Ovary (tissue), 9 donors: ENCODE data around the gene ATG16L2. TPM values are rescaled to one million over a fixed set of nuclear protein-coding genes. Genes with fewer than 3 reads are reported as not detected.
"Not testable (repeated sequence)": the region's sequence is repeated elsewhere in the genome, so short reads cannot be mapped to it uniquely, and the experiment has no call there.

Experiments
- DNase-seq, 5 donors: peaks; one replicate each; pipeline ENCODE4 v3.0.0-alpha.2; 2019 to 2020
- H3K27ac ChIP-seq, 2 donors: fragments of 200-600 bp; one replicate each; pipeline versions ENCODE4 v1.5.1 to v1.8.0; 2019 to 2022
- H3K27me3 ChIP-seq: fragments of 200-600 bp; one replicate; pipeline ENCODE4 v1.8.0; 2022
- H3K36me3 ChIP-seq: fragments of 200-600 bp; sonication (generic); one replicate; pipeline ENCODE4 v1.5.1; 2019
- H3K4me1 ChIP-seq: one replicate; pipeline ENCODE4 v1.8.1; 2013; ENCODE audit warnings: mild to moderate bottlenecking, moderate library complexity; ENCODE audit not compliant: insufficient read depth
- H3K4me3 ChIP-seq: fragments of 200-600 bp; sonication (generic); one replicate; pipeline ENCODE4 v1.5.1; 2017
- H3K9me3 ChIP-seq, 2 donors: fragments of 200-600 bp in 1 of 2; sonication (generic) in 1 of 2; one replicate each; pipeline versions ENCODE4 v1.5.1 to v1.8.1; 2013 to 2019; ENCODE audit warnings: mild to moderate bottlenecking in 1 of 2, moderate library complexity in 1 of 2
- EP300 ChIP-seq: sonication (generic); formaldehyde crosslinking; IDR thresholded peaks from one replicate; pipeline ENCODE4 v1.6.1; 2017; ENCODE audit warnings: antibody characterized with exemption
- POLR2A ChIP-seq: fragments of 450-650 bp; IDR thresholded peaks from one replicate; pipeline ENCODE4 v1.6.1; 2017; ENCODE audit warnings: antibody characterized with exemption, mild to moderate bottlenecking, moderate library complexity
- WGBS, 3 donors: extraction: QIAGEN DNeasy Blood & Tissue Kit in 1 of 3; methylation state at CpG; one replicate each; pipeline versions ENCODE4 v1.1.5 to v1.1.7; 2013 to 2017; 5-methylcytosine and 5-hydroxymethylcytosine counted together
- intact Hi-C, 4 donors: fragments of 100-400 bp; cut with DNase I; formaldehyde crosslinking; loops; one replicate each; pipeline versions ENCODE4 v1.11.0 to v1.15.1; 2022 to 2023
- polyA plus RNA-seq, 2 donors: library from polyadenylated mRNA; stranded (reverse); fragments of 200-250 nt in 1 of 2; fragments of 350-450 nt in 1 of 2; fragmentation: Illumina TruSeq in 1 of 2; extraction: RNeasy Lipid Tissue Mini Kit (QIAGEN cat#74804) in 1 of 2; gene quantifications; one replicate each; pipeline ENCODE4 v1.2.3, GENCODE V29; 2013 to 2014
- total RNA-seq, 7 donors: library from RNA; depleted of rRNA in 2 of 7; stranded (reverse); fragments of >200 nt in 2 of 7; fragmentation: NEBNext Ultra II Directional in 3 of 7; extraction: Animal tissue kit (Norgen Biotek cat#: 25700) in 3 of 7; gene quantifications; one replicate each; pipeline versions ENCODE4 v1.1.0 to v1.2.4, GENCODE V29; 2016 to 2023
- TF ChIP-seq, protein P1 (sequence below), 3 donors: fragments of 450-650 bp in 2 of 3; fragments of 200-600 bp in 1 of 3; IDR thresholded peaks; one replicate each; pipeline versions ENCODE4 v1.5.1 to v1.8.0; 2016 to 2022; ENCODE audit warnings: antibody characterized with exemption in 3 of 3, mild to moderate bottlenecking in 1 of 3
- donor health status: DM: no; HTN: no; CAD: no; lungs with moderate emphysema.
- donor health status: DM: no; HTN: no; CAD: no.
- donor health status: Bipolar disorder and iron deficiency.
- donor health status: DM: yes; HTN: yes; CAD: no.
- donor health status: DM: no; HTN: no; CAD: no.
- donor health status: DM: yes; HTN: yes; CAD: no.

The ATG16L2 gene
- total and polyA plus RNA-seq, 9 donors, result 21.8 to 42.3 (median 30.3) TPM

- no peaks in the 10 kb centered on the region for H3K36me3 ChIP-seq
- H3K9me3 ChIP-seq, result no peaks in the 10 kb centered on the region
- no peaks in the 10 kb centered on the region for H3K27me3 ChIP-seq
- DNase-seq, result no peak
- no peak overlapping the region for H3K27ac ChIP-seq
- H3K4me1 ChIP-seq, result peaks cover 5% of the 10 kb centered on the region
- intact Hi-C loops, result no loop called here
- no peak overlapping the region for H3K4me3 ChIP-seq
- TF ChIP-seq, protein P1, sequence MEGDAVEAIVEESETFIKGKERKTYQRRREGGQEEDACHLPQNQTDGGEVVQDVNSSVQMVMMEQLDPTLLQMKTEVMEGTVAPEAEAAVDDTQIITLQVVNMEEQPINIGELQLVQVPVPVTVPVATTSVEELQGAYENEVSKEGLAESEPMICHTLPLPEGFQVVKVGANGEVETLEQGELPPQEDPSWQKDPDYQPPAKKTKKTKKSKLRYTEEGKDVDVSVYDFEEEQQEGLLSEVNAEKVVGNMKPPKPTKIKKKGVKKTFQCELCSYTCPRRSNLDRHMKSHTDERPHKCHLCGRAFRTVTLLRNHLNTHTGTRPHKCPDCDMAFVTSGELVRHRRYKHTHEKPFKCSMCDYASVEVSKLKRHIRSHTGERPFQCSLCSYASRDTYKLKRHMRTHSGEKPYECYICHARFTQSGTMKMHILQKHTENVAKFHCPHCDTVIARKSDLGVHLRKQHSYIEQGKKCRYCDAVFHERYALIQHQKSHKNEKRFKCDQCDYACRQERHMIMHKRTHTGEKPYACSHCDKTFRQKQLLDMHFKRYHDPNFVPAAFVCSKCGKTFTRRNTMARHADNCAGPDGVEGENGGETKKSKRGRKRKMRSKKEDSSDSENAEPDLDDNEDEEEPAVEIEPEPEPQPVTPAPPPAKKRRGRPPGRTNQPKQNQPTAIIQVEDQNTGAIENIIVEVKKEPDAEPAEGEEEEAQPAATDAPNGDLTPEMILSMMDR (IDR thresholded peaks at IDR 0.05), result no peak
- TF ChIP-seq POLR2A (no peak), EP300 (no peak)
- WGBS, 3 donors, result 58 to 76% (median 67%) methylated on average over 3 of the region's 3 CpGs
Observed at GRCh38 chr11:72856065-72856464, 41.9 kb downstream of the ATG16L2 start.

- H3K4me1 ChIP-seq, result peaks cover 5% of the 10 kb centered on the region
- H3K27me3 ChIP-seq, result no peaks in the 10 kb centered on the region
- WGBS, 3 donors, result 14 to 18% (median 15%) methylated on average over 3 of the region's 3 CpGs
- H3K36me3 ChIP-seq, result no peaks in the 10 kb centered on the region
- no peak overlapping the region for H3K27ac ChIP-seq
- TF ChIP-seq, protein P1 (IDR thresholded peaks at IDR 0.05), result no peak
- no peak for TF ChIP-seq POLR2A
- no peak for TF ChIP-seq EP300
- intact Hi-C loops, result no loop called here
- H3K9me3 ChIP-seq, result no peaks in the 10 kb centered on the region
- DNase-seq, result no peak
- H3K4me3 ChIP-seq, result no peak overlapping the region
Observed at GRCh38 chr11:72856551-72857345, 42.5 kb downstream of the ATG16L2 start.

- H3K27ac ChIP-seq, result not testable (repeated sequence)
Observed at GRCh38 chr11:72858267-72858666, 44.1 kb downstream of the ATG16L2 start.

DNA sequence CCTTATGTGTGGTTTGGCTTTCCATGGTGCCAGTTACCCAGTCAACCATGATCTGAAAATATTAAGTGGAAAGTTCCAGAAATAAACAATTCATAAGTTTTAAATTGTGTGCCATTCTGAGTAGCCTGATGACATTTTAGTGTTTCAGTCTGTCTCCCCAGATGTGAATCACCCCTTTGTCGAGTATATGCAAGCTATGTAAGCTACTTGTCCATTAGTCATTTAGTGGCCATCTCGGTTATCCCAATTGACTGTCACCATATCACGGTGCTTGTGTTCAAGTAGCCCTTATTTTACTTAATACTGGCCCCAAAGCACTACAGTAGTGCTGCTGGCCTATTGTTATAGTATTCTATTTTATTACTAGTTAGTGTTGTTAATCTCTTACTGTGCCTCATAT lies 44.9 kb downstream of the ATG16L2 start:
- WGBS, 3 donors, result 92 to 96% (median 93%) methylated on average over 3 of the region's 3 CpGs
- intact Hi-C loops, result no loop called here
- H3K27ac ChIP-seq, result no peak overlapping the region

More at GRCh38 chr11:72858267-72858666, 44.1 kb downstream of the ATG16L2 start:
- H3K4me1 ChIP-seq, H3K9me3 ChIP-seq, DNase-seq, intact Hi-C loops, H3K27me3 ChIP-seq, H3K36me3 ChIP-seq, H3K4me3 ChIP-seq: not testable (repeated sequence)
- 96 to 98% (median 96%) methylated on average over 2 of the region's 2 CpGs for WGBS, 3 donors

DNA sequence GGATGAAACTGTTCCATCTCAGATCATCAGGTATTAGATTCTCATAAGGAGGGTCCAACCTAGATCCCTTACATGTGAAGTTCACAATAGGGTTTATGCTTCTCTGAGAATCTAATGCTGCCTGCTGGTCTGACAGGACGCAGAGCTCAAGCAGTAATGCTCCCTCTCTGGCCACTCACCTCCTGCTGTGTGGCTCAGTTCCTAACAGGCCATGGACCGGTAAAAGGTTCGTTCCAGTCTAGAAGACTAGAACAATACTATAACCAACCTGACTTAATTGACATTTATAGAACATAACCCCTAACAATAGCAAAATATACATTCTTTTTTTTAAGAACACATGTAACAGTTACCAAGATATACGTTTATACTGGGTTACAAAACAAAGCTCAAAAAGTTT lies 45.8 kb downstream of the ATG16L2 start:
- no peak for DNase-seq
- Histone ChIP-seq H3K4me3 (no peak overlapping the region), H3K4me1 (peaks cover 12% of the 10 kb centered on the region), H3K9me3 (no peaks in the 10 kb centered on the region), H3K27me3 (no peaks in the 10 kb centered on the region), H3K27ac (no peak overlapping the region), H3K36me3 (no peaks in the 10 kb centered on the region)
- WGBS, 3 donors, result 95 to 98% (median 96%) methylated on average over 4 of the region's 4 CpGs
- intact Hi-C loops, result no loop called here
- TF ChIP-seq, protein P1 (IDR thresholded peaks at IDR 0.05), result no peak
- TF ChIP-seq EP300, result no peak
- TF ChIP-seq POLR2A, result no peak

More for the DNA sequence above, 44.9 kb downstream of the ATG16L2 start:
- no peaks in the 10 kb centered on the region for H3K9me3 ChIP-seq
- DNase-seq, result no peak
- H3K4me3 ChIP-seq, result no peak overlapping the region
- no peak for TF ChIP-seq EP300
- TF ChIP-seq, protein P1 (IDR thresholded peaks at IDR 0.05), result no peak
- no peak for TF ChIP-seq POLR2A
- H3K36me3 ChIP-seq, result no peaks in the 10 kb centered on the region
- no peaks in the 10 kb centered on the region for H3K27me3 ChIP-seq
- peaks cover 10% of the 10 kb centered on the region for H3K4me1 ChIP-seq
